HepG2 (cell line): Measurements from ENCODE around the gene ZNF512B. TPM values are rescaled to one million over a fixed set of nuclear protein-coding genes. Genes with fewer than 3 reads are reported as not detected.

ENCODE experiments used
- KDM1A ChIP-seq: IDR thresholded peaks from 2 replicates; pipeline ENCODE4 v1.6.1; 2016; ENCODE audit warnings: missing compliant biosample characterization
- SMC3 ChIP-seq: IDR thresholded peaks from 2 replicates; pipeline ENCODE4 v1.6.1; 2011; ENCODE audit warnings: low read length, improper control_type of control experiment
- SRSF1 ChIP-seq: fragments of 200-400 bp; formaldehyde crosslinking; optimal IDR thresholded peaks from 2 replicates; pipeline ENCODE3; 2017; ENCODE audit warnings: mild to moderate bottlenecking, low read depth, low read length, moderate library complexity
- THYN1 ChIP-seq: sonication (generic); formaldehyde crosslinking; IDR thresholded peaks from 2 replicates; pipeline ENCODE4 v1.8.1; 2023; ENCODE audit warnings: low read depth, mild to moderate bottlenecking, moderate library complexity, missing genetic modification reagents, borderline replicate concordance
- ZMYM2 ChIP-seq: sonication (generic); formaldehyde crosslinking; IDR thresholded peaks from 2 replicates; pipeline ENCODE4 v1.8.0; 2022; ENCODE audit warnings: mild to moderate bottlenecking, missing genetic modification reagents
- ZNF563 ChIP-seq: sonication (generic); formaldehyde crosslinking; IDR thresholded peaks from 2 replicates; pipeline ENCODE4 v1.8.0; 2022; ENCODE audit warnings: mild to moderate bottlenecking, moderate library complexity, missing genetic modification reagents
- ZNF720 ChIP-seq: sonication (generic); formaldehyde crosslinking; IDR thresholded peaks from 2 replicates; pipeline ENCODE4 v1.4.0; 2020; ENCODE audit warnings: missing genetic modification reagents
- ZNF850 ChIP-seq: sonication (generic); formaldehyde crosslinking; conservative IDR thresholded peaks from 2 replicates; pipeline ENCODE4 v1.9.0; 2021; ENCODE audit warnings: mild to moderate bottlenecking, missing genetic modification reagents
- polyA plus RNA-seq, 8 experiments: library from polyadenylated mRNA; depleted of rRNA in 3 of 8; stranded (reverse) in 7 of 8; unstranded in 1 of 8; fragments of >200 nt; fragmentation: Illumina TruSeq in 4 of 8; extraction: Trizol in 4 of 8; gene quantifications; 2 replicates each; pipeline versions ENCODE4 v1.2.1 to v1.2.3, GENCODE V29; 2011 to 2016; ENCODE audit warnings: low read depth in 4 of 8, missing spikeins in 1 of 8, mixed read lengths in 1 of 8; ENCODE audit not compliant: insufficient read depth in 1 of 8
- total RNA-seq, 5 experiments: library from RNA; depleted of rRNA; stranded (reverse); fragments of >200 nt; fragmentation: Illumina TruSeq; extraction: Trizol; gene quantifications; 2 replicates each; pipeline ENCODE4 v1.2.3, GENCODE V29; 2016; ENCODE audit warnings: low read depth in 1 of 5
- TF ChIP-seq, protein P1 (sequence below): sonication (generic); formaldehyde crosslinking; IDR thresholded peaks from 2 replicates; pipeline ENCODE4 v1.9.0; 2021; ENCODE audit warnings: missing genetic modification reagents, mild to moderate bottlenecking, borderline replicate concordance
- TF ChIP-seq, protein P2 (sequence below): sonication (generic); formaldehyde crosslinking; IDR thresholded peaks from one replicate; pipeline ENCODE4 v1.5.1; 2020; ENCODE audit warnings: mild to moderate bottlenecking, missing genetic modification reagents; ENCODE audit errors: not compliant biosample characterization
- TF ChIP-seq, protein P3 (sequence below): sonication (generic); formaldehyde crosslinking; IDR thresholded peaks from 2 replicates; pipeline ENCODE4 v1.9.0; 2022; ENCODE audit warnings: low read depth, missing genetic modification reagents
- TF ChIP-seq, protein P4 (sequence below): sonication (generic); formaldehyde crosslinking; IDR thresholded peaks from 2 replicates; pipeline ENCODE4 v1.5.0; 2020; ENCODE audit warnings: mild to moderate bottlenecking, missing genetic modification reagents
- TF ChIP-seq, protein P5 (sequence below): sonication (generic); formaldehyde crosslinking; IDR thresholded peaks from 2 replicates; pipeline ENCODE4 v1.8.1; 2023; ENCODE audit warnings: missing genetic modification reagents, mild to moderate bottlenecking, borderline replicate concordance

Gene ZNF512B
- total and polyA plus RNA-seq, 2 of the 13 experiments (the other 11 are each of a cell fraction or from before 2014, with no cell fraction given): 11.5 to 30.6 TPM

DNA sequence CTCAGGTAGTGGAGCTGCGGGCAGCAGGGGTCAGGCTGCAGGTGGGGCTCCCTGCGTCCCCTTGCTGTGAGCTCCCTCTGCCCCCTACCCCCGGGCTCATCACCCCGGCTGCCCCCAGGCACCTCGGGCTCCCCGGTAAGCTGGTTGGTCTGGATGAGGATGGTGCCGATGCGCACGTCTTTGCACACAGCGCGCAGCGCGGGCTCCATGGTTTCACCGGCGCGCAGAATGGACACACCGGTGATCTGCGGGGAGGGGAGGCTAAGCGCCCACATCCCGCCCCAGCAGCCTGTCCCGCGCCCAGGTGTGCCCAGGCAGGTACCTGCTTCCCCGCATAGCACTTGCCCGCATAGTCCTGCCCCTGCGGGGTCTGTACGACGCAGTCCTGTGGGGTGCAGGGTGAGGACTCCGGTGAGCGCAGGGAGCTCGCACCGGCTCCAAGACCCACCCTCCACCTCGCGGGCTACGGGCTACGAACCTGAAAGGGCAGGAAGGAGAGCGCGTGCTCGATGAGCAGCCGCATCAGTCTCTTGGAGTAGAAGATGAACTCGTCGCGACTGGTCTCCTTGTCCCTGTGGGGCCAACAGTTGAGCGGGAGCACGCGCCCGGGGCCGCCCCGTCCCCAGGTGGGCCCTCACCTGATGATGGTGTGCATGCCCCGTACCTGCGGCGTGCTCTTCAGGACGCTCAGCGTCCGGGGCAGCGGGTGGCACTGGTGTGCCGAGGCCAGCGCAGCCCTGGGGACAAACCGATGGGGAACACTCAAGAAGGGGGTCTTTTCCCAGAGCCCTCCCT is 29.1 kb downstream of the ZNF512B start (continued):
- TF ChIP-seq ZNF563 (peak; percentile 3; the same call in 1 of the 2 replicates), ZMYM2 (CRISPR knock-in tag) (no peak), KDM1A (CRISPR knock-in tag) (no peak), ZNF720 (no peak), THYN1 (CRISPR knock-in tag) (no peak), SMC3 (no peak), ZNF850 (CRISPR knock-in tag) (no peak), SRSF1 (peak; percentile 1)
- TF ChIP-seq, protein P1, sequence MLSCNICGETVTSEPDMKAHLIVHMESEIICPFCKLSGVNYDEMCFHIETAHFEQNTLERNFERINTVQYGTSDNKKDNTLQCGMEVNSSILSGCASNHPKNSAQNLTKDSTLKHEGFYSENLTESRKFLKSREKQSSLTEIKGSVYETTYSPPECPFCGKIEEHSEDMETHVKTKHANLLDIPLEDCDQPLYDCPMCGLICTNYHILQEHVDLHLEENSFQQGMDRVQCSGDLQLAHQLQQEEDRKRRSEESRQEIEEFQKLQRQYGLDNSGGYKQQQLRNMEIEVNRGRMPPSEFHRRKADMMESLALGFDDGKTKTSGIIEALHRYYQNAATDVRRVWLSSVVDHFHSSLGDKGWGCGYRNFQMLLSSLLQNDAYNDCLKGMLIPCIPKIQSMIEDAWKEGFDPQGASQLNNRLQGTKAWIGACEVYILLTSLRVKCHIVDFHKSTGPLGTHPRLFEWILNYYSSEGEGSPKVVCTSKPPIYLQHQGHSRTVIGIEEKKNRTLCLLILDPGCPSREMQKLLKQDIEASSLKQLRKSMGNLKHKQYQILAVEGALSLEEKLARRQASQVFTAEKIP: no peak
- TF ChIP-seq, protein P2, sequence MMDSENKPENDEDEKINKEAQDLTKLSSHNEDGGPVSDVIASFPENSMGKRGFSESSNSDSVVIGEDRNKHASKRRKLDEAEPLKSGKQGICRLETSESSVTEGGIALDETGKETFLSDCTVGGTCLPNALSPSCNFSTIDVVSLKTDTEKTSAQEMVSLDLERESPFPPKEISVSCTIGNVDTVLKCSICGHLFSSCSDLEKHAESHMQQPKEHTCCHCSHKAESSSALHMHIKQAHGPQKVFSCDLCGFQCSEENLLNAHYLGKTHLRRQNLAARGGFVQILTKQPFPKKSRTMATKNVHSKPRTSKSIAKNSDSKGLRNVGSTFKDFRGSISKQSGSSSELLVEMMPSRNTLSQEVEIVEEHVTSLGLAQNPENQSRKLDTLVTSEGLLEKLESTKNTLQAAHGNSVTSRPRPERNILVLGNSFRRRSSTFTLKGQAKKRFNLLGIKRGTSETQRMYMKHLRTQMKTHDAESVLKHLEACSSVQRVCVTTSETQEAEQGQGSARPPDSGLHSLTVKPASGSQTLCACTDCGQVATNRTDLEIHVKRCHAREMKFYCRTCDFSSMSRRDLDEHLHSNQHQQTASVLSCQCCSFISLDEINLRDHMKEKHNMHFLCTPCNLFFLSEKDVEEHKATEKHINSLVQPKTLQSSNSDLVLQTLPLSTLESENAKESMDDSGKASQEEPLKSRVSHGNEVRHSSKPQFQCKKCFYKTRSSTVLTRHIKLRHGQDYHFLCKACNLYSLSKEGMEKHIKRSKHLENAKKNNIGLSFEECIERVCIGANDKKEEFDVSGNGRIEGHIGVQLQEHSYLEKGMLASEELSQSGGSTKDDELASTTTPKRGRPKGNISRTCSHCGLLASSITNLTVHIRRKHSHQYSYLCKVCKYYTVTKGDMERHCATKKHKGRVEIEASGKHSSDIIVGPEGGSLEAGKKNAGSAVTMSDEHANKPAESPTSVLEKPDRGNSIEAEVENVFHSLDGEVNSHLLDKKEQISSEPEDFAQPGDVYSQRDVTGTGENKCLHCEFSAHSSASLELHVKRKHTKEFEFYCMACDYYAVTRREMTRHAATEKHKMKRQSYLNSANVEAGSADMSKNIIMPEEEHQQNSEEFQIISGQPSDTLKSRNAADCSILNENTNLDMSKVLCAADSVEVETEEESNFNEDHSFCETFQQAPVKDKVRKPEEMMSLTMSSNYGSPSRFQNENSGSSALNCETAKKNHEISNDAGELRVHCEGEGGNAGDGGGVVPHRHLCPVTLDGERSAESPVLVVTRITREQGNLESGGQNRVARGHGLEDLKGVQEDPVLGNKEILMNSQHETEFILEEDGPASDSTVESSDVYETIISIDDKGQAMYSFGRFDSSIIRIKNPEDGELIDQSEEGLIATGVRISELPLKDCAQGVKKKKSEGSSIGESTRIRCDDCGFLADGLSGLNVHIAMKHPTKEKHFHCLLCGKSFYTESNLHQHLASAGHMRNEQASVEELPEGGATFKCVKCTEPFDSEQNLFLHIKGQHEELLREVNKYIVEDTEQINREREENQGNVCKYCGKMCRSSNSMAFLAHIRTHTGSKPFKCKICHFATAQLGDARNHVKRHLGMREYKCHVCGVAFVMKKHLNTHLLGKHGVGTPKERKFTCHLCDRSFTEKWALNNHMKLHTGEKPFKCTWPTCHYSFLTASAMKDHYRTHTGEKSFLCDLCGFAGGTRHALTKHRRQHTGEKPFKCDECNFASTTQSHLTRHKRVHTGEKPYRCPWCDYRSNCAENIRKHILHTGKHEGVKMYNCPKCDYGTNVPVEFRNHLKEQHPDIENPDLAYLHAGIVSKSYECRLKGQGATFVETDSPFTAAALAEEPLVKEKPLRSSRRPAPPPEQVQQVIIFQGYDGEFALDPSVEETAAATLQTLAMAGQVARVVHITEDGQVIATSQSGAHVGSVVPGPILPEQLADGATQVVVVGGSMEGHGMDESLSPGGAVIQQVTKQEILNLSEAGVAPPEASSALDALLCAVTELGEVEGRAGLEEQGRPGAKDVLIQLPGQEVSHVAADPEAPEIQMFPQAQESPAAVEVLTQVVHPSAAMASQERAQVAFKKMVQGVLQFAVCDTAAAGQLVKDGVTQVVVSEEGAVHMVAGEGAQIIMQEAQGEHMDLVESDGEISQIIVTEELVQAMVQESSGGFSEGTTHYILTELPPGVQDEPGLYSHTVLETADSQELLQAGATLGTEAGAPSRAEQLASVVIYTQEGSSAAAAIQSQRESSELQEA: no peak
- TF ChIP-seq, protein P3, sequence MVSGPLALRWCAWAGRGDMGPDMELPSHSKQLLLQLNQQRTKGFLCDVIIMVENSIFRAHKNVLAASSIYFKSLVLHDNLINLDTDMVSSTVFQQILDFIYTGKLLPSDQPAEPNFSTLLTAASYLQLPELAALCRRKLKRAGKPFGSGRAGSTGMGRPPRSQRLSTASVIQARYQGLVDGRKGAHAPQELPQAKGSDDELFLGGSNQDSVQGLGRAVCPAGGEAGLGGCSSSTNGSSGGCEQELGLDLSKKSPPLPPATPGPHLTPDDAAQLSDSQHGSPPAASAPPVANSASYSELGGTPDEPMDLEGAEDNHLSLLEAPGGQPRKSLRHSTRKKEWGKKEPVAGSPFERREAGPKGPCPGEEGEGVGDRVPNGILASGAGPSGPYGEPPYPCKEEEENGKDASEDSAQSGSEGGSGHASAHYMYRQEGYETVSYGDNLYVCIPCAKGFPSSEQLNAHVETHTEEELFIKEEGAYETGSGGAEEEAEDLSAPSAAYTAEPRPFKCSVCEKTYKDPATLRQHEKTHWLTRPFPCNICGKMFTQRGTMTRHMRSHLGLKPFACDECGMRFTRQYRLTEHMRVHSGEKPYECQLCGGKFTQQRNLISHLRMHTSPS (CRISPR knock-in tag): no peak
- TF ChIP-seq, protein P4, sequence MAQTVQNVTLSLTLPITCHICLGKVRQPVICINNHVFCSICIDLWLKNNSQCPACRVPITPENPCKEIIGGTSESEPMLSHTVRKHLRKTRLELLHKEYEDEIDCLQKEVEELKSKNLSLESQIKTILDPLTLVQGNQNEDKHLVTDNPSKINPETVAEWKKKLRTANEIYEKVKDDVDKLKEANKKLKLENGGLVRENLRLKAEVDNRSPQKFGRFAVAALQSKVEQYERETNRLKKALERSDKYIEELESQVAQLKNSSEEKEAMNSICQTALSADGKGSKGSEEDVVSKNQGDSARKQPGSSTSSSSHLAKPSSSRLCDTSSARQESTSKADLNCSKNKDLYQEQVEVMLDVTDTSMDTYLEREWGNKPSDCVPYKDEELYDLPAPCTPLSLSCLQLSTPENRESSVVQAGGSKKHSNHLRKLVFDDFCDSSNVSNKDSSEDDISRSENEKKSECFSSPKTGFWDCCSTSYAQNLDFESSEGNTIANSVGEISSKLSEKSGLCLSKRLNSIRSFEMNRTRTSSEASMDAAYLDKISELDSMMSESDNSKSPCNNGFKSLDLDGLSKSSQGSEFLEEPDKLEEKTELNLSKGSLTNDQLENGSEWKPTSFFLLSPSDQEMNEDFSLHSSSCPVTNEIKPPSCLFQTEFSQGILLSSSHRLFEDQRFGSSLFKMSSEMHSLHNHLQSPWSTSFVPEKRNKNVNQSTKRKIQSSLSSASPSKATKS (CRISPR knock-in tag): no peak
- TF ChIP-seq, protein P5, sequence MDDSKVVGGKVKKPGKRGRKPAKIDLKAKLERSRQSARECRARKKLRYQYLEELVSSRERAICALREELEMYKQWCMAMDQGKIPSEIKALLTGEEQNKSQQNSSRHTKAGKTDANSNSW (CRISPR knock-in tag): no peak
